Stimulated activated CD8-positive, alpha-beta memory T cell treated with anti-CD3 and anti-CD28 coated beads, Interleukin-15, amount 100 ng/mL, for 24 hours (primary cell): ENCODE data around the gene RSRC1.
"Not testable (repeated sequence)": the region's sequence is repeated elsewhere in the genome, so short reads cannot be mapped to it uniquely, and the experiment has no call there.

ENCODE experiments used
- DNase-seq: peaks from one replicate; pipeline ENCODE4 v3.0.0-alpha.2; 2020; ENCODE audit warnings: low read depth

RSRC1 gene

DNA sequence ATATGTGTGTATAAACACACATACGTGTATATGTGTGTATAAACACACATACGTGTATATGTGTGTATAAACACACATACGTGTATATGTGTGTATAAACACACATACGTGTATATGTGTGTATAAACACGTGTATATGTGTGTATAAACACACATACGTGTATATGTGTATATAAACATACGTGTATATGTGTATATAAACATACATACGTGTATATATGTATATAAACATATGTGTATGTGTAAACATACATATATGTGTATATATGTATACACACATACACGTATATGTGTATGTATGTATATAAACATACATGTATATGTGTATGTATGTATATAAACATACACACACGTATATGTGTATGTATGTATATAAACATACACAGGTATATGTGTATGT is 119.1 kb downstream of the RSRC1 start:
- not testable (repeated sequence) for DNase-seq

DNA sequence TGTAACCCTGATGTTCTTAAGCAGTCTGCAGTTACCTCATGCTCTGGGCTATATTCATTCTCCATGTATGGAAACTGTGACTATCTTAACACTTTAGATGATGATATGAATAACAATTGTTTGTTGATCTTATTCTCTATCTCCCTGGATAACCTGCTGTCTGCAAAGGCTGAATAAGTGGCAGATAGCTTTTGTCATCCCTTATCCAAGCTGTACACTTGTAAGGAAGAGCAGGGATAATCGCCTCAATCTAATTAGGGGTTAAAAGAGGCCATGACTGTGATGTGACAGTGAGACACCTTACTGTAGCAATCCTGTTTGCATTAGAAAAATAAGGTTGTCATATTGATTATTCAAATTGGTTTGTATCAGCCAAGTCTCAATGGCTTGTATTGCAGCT is 123.9 kb downstream of the RSRC1 start:
- no peak for DNase-seq

DNA sequence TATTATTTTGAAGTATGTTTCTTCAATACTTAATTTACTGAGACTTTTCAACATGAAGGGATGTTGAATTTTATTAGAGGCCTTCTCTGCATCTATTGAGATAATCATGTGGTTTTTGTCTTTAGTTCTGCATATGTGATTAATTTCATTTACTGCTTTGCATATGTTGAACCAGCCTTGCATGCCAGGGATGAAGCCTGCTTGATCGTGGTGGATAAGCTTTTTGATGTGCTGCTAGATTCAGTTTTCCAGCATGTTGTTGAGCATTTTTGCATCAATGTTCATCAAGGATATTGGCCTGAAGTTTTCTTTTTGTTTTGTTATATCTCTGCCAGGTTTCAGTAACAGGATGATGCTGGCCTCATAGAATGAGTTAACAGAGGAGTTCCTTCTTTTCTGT is 134.4 kb downstream of the RSRC1 start:
- no peak for DNase-seq

DNA sequence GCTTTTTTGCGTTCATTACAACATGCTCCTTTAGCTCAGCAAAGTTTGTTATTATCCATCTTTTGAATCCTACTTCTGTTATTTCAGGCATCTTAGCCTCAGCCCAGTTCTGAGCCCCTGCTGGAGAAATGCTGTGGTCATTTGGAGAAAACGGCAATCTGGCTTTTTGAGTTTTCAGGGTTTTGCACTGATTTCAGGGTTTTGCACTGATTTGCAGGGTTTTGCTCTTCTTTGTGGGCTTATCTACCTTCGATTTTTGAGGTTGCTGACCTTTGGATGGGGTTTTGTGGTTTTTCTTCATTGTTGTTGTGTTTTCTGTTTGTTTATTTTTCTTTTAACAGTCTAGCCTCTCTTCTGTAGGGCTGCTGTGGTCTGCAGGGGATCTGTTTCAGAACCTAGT is 137.4 kb downstream of the RSRC1 start:
- DNase-seq, result no peak

DNA sequence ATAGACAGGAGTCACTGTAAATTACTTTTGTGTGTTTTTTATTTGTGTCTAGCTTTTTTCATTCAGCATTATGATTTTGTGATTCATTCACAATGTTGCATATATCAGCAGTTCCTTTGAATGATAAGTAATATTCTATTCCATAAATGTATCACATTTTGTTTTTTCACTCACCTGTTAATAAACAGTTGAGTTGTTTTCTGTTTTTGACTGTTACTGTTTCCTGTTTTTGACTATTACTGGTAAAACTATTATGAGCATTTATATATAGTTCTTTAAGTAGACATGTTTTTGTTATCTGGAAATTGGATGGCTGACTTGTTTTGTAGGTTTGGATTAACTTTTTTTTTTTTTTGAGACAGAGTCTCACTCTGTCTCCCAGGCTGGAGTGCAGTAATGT is 138.4 kb downstream of the RSRC1 start:
- no peak for DNase-seq

DNA sequence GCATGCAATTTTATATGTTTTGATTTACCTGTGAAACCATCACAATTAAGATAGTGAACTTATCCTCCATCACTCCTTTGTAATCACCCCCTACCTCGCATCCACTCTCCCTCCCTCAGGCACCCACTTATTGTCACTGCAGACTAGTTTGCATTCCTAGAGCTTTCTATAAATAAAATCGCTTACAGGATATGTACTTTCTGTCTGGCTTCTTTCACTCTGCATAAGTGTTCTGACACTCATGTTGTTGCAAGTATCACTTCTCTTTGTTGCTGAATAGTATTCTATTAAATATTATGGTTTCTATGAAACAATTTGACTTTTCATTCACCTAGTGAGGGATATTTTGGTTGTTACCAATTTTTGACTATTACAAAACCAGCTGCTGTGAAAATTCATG is 139.3 kb downstream of the RSRC1 start:
- DNase-seq, result no peak

DNA sequence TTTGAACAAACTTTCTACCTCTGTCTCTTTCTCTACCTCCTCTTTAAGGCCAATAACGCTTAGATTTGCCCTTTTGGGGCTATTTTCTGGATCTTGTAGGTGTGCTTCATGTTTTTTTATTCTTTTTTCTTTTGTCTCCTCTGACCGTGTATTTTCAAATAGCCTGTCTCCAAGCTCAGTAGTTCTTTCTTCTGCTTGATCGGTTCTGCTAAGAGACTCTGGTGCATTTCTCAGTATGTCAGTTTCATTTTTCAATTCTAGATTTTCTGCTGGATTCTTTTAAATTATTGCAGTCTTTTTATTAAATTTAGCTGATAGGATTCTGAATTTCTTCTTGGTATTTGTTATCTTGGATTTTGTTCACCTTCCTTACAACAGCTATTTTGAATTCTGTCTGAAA is 148.7 kb downstream of the RSRC1 start:
- DNase-seq, result no peak

DNA sequence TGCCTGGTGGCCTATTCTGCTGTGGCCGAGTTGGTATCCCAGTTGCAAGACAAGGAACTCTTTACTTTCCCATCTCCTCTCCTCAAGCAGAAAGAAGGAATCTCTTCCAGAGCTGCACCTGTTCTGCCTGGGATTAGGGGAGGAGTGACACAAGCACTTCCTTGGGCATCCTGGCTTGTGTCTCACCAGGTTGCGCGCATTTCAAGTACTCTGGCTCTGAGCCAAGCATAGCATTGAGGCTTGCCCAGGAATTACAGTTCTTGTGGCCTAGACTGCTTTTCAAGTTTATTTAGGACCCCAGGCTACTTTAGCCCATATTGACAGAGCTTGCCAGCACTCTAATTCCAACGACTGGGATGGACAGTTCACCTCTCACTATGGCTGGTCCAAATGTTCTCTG is 150.5 kb downstream of the RSRC1 start:
- no peak for DNase-seq

DNA sequence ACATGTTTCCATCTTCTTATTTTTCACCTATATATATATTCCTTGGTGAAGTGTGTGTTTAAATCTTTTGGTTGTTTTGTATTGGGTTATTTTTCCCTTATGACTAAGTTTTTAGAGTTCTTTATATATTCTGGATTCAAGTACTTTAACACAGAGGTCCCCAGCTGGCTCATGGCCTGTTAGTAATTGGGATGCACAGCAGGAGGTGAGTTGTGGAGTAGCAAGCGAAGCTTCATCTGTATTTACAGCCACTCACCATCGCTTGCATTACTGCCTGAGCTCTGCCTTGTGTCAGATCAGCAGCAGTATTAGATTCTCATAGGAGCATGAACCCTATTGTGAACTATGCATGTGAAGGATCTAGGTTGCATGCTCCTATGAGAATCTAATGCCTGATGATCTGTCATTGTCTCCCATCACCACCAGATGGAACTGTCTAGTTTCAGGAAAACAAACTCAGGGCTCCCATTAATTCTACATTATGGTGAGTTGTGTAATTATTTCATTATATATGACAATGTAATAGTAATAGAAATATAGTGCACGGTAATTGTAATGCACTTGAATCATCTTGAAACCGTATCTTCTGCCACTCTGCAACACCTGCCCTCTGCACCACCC is 151.6 kb downstream of the RSRC1 start:
- DNase-seq, result no peak

DNA sequence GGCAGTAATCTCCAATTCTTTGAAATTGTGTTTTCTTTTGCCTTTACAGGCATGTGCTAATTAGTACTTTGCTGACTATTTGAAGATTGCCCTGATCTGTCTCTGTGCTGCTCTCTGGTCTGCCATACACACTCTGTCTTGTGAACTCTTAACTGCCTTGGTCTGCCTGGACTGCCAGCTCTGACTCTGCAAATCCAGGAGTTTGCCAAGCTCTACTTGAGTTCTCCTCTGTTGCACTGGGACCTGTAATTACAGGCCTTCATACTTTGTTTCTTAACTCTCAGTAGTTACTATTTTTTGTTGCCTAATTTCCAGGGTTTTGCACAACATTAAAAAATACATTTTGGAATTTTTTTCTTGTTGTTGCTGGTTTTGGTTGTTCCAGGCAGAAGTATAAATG is 155.0 kb downstream of the RSRC1 start:
- DNase-seq, result no peak

DNA sequence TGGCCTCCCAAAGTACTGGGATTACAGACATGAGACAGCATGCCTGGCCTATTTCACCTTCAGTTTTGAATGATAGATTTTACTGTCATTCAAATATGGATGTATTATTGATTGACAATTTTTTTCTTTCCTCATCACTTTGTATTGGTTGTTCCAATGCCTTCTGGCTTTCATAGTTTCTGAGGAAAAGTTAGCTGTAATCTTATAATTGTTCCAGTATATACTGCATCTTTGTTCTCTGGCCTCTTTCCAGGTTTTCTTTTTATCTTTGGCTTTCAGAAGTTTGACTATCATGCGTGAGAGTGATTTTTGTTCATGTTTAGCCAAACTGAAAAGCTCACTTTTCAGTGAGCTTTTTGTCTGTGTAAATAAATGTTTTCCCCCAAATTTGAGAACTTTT is 157.1 kb downstream of the RSRC1 start:
- DNase-seq, result no peak

DNA sequence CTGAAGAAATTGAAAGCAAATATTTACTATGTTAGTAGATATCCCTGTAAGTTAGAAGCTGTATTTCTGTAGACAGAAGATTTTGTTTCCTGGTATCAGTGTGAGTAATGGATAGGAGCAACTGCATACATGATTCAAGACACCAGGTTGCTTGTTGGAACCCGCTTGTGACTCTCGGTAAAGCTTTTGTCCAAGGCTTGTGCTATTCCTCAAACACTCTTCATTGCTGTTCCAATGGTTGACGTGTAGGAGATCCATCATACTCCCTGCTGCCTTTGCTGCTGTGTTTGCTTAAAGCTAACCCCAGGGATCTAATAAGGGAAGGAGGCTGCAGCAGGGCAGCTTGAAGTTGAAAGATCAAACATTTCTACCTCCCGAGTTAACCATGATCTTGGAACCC is 160.1 kb downstream of the RSRC1 start:
- no peak for DNase-seq

DNA sequence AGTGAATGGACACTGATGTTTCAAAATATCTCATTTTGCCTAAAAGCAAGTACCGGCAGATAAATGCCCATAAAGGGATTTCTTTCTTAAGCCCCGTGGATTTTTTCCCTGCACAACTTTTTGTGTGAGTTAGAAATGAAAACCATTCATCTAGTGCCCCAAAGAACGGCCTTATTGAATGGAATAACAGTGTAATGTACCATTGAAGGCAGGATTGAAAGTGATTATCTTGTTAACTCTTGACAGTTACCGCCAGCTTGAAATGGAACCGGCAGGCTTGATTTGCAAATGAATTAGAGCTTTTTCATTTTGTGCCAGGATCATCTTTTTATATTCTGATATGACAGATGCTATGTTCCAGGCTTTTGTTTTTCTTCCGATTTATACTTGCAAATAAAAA is 162.2 kb downstream of the RSRC1 start:
- DNase-seq, result no peak

DNA sequence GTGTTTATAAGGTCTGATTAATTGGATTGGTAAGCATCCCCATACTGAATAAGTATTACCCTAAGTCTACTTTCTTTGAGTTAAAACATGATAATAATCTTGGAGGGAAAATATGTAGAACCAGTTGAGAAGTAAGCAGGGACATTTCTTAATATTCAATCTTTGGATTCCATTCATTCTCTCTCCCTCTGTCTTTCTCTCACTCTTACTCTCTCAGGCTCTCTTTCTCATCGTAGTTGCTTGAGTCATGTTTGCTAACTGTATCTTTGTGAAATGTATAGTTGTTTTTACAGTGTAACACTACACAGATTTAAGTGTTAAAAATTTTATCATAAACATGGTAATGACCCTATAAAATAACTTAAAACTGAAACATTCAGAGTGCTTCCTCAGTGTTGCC is 163.8 kb downstream of the RSRC1 start:
- DNase-seq, result no peak

DNA sequence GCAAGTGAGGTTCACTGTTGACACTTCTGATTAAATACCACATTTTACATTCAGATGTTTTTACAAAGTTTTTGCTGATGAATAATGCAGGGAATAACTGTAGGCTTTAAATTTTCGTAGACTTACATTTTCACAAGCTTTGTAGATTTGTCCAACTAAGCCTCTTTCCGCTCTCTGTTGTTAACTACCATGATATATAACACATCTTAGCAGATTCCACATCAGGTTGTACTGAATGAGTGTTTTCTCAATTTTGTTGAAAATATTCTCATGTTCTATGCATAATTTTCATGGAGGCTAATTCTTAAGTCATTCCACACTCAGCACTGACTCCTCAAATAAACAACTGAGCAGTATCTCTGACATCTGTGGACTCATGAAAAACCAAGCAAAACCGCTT is 168.3 kb downstream of the RSRC1 start:
- no peak for DNase-seq

DNA sequence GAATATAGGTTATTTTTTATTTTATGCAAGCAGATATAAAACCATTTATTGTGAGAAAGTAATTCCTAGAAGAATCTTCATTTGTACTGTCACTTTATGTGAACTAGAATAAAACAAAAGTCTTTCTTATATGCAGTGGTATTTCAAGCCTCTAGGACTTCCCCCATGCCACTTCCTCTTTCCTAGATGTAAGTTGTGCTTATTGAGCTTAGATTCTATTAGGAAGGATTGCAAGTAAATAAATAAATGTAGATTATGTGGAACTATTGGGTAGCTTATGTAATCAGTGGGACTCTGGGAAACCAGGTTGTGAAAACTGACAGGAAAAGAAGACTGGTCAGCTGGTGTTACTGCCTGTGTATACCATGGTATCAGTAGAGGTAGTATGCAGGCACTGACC is 169.7 kb downstream of the RSRC1 start:
- DNase-seq, result no peak

DNA sequence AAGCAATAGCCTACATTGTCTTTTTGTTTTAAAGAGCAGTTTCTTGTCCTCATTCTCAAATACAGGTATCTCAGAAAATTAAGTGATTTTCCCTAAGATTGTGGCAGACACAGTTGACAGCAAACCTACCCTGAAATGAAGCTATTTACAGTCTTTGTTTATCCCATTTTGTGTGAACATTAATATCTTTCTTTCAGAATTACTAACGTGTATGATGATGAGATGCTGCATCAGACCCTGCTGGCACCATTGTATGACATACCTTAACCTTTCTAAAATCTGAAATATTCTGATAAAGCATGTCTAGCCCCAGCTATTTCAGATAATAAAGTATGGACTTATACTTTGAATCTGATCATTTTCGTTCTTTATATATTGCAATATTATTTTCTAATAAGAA is 185.9 kb downstream of the RSRC1 start:
- DNase-seq, result no peak

DNA sequence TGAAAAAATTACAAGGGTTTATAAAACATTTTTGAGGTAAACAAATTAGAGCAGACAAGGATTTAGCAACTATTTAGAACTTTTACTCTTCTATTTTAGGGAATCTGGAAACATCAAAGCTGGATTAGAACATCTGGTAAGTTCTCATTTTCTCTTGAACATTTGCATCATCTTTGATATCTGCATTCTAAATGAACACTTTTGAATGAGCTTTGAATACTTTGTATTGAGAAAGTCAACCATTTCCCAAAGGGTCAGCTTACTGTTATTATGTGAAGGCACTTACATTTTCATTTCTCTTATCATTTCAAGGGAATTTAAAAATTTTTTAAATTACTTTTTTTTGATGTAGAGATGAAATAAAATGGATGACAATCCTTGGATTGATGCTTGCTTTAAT is 188.1 kb downstream of the RSRC1 start:
- no peak for DNase-seq

DNA sequence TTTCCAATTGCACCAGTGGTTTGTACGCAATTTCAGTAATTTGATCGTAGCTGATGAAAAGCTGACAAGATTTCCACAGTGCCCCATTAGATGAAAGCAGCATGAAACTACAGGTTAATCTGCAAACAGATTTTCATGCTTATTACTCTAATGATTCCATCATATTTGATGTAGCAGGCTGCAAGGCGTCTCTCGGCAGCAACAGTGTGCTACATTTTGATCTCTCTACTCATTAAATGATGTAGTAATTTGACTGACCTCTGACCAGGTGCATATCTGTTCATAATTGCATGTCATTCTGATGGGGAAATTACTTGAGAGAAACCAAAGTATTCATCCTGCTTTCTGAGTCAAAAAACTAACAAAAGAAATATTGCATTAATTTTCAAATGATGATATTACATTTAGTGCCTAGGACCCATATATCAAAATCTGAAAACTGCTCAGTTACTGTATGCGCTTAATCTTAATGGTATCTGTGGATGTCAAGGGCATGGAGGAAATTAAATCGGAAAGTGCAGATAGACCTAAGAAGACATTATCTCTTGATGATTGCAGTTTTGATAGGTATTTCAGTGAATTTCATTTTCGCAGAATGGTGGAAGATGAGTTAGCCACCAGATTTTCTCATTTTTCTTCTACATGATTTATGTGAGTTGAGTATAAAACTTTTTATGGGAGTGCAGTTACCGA is 198.5 kb downstream of the RSRC1 start:
- DNase-seq, result no peak

DNA sequence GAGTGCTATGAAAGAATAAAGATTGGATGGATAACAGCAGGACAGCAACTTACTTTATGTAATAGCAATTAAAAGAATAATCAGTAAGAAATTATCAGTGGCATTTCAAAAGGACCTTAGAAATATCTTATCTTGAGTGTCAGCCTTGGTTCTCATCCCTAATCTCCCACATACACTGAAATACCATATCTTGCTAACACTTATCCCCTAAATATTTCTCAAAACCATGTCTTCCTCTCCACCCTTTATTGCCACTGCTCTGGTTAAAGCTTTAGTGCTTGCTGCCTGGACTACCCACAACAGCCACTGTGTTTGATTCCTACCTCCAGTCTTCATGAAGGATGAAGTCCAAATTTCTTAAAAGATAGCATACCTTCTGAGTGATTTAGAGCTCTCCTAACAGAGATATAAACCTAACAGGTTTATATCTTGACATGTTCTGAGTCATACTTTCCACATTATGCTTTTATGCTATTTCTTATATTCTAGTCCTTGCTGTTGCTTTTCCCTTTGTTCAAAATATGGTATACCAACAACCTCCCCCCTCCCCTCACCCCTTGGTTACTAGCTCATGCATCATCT is 202.8 kb downstream of the RSRC1 start:
- no peak for DNase-seq

DNA sequence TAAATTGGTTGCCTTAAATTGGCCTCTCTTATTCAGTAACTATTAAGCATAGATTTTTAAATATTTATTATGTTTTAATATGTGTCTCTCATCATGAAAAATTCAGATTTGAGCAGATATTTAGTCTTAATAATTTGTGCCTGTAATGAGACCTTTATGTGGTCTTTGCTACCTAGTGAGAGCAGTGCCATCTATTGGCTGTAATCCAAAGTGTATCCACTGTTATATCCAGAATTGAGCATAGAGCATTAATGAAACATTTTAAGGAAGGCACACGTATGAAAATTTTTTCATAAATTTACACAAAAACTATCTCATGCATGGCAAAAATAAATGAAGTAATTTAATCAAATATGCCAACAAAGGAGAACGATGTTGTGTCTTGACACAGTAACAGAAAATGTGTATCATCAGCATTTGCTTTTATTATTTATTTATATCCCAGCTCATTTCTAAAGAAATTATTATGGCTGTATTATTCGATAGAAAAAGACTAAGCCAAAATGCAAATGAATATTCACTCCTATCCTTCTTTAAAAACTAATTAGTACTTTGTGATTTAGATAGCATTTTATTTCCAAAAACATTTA is 203.5 kb downstream of the RSRC1 start:
- DNase-seq, result no peak

DNA sequence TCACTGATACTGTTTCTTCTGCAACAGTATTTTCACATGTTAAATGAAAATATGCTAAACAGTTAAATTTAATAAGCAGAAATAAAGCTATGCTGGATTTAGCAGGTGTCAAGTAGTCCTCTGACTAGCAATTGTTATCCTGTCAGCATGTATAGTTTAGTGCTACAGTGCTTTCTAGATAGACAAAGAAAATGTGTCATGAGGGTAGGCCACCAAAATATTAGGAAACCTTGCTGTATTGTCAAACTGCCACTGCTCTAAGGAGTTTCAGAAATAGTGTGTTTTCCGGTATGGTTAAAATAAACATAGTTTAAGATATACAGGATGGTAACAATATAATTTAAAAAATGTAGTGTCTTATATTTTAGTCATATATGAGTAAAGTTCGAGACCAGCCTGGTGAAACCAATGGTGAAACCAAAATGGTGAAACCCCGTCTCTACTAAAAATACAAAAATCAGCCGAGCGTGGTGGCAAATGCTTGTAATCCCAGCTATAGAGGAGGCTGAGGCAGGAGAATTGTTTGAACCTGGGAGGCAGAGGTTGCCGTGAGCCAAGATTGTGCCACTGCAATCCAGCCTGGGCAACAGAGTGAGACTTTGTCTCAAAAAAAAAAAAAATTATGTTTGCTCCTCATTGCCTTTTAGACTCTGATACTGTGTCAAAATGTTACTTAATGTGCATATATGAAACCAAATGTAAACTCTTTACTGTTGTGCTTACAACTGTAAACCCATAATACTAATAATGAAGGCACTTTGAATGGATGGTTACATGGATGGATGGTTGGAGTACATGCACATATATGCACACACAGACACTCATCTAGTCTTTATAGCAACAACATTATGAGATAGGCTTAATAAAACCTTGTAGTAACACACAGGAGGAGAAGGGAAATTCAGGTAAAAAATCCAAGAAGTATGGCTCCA is 204.8 kb downstream of the RSRC1 start:
- no peak for DNase-seq
